ENCODE measurements around the gene PYGB.

- TF ChIP-seq CTCF (IDR thresholded peaks at IDR 0.05) = no peak
- no peak for TF ChIP-seq POLR2AphosphoS5 (IDR thresholded peaks at IDR 0.05; ENCODE audit: low read depth, low read length)
- no peak for TF ChIP-seq REST (IDR thresholded peaks at IDR 0.05; ENCODE audit: insufficient read depth in 1 of 2, low read depth in 2 of 2, low read length in 1 of 2)
- no peak for TF ChIP-seq SIN3A (IDR thresholded peaks at IDR 0.05; ENCODE audit: borderline replicate concordance, insufficient read depth, low read depth, low read length)
- no peak for TF ChIP-seq TCF7L2 (IDR thresholded peaks at IDR 0.05; ENCODE audit: low read depth, low read length)
Measured at GRCh38 chr20:25279403-25279802, 31.5 kb downstream of the PYGB start.

All from Panc1 (cell line).